ENCODE results near the gene HACE1.

HACE1 gene

GRCh38 chr6:104784884-104785283 is 74.8 kb downstream of the HACE1 start:
- DNase-seq (ENCODE audit: low read depth): no peak
- TF ChIP-seq CTCF (IDR thresholded peaks at IDR 0.05; ENCODE audit: low read depth, low read length, missing control alignments): no peak
- in situ Hi-C loops (cut with HindIII; ENCODE audit: low sequenced_read_pairs): no loop called here
- no peak overlapping the region for H3K4me3 ChIP-seq (ENCODE audit: low read depth, low read length)

GRCh38 chr6:104771258-104771832 is 88.4 kb downstream of the HACE1 start:
- in situ Hi-C loops (cut with HindIII; ENCODE audit: low sequenced_read_pairs): no loop called here
- peak; percentile 12 for TF ChIP-seq CTCF (IDR thresholded peaks at IDR 0.05; ENCODE audit: low read depth, low read length, missing control alignments)
- no peak overlapping the region for H3K4me3 ChIP-seq (ENCODE audit: low read depth, low read length)
- peak; percentile 9 for DNase-seq (ENCODE audit: low read depth)

- no peak for TF ChIP-seq CTCF (IDR thresholded peaks at IDR 0.05; ENCODE audit: low read depth, low read length, missing control alignments)
- no peak overlapping the region for H3K4me3 ChIP-seq (ENCODE audit: low read depth, low read length)
- DNase-seq (ENCODE audit: low read depth): no peak
- in situ Hi-C loops (cut with HindIII; ENCODE audit: low sequenced_read_pairs): no loop called here
Measured at GRCh38 chr6:104768906-104769305, 90.8 kb downstream of the HACE1 start.

GRCh38 chr6:104766595-104766994 is 93.1 kb downstream of the HACE1 start:
- TF ChIP-seq CTCF (IDR thresholded peaks at IDR 0.05; ENCODE audit: low read depth, low read length, missing control alignments): no peak
- no peak overlapping the region for H3K4me3 ChIP-seq (ENCODE audit: low read depth, low read length)
- in situ Hi-C loops (cut with HindIII; ENCODE audit: low sequenced_read_pairs): no loop called here
- no peak for DNase-seq (ENCODE audit: low read depth)

- in situ Hi-C loops (cut with HindIII; ENCODE audit: low sequenced_read_pairs): no loop called here
- no peak for TF ChIP-seq CTCF (IDR thresholded peaks at IDR 0.05; ENCODE audit: low read depth, low read length, missing control alignments)
- no peak for DNase-seq (ENCODE audit: low read depth)
- H3K4me3 ChIP-seq (ENCODE audit: low read depth, low read length): no peak overlapping the region
Measured at GRCh38 chr6:104754788-104755409, 104.8 kb downstream of the HACE1 start.

- TF ChIP-seq CTCF (IDR thresholded peaks at IDR 0.05; ENCODE audit: low read depth, low read length, missing control alignments): no peak
- no peak for DNase-seq (ENCODE audit: low read depth)
- in situ Hi-C loops (cut with HindIII; ENCODE audit: low sequenced_read_pairs): no loop called here
- no peak overlapping the region for H3K4me3 ChIP-seq (ENCODE audit: low read depth, low read length)
Measured at GRCh38 chr6:104753251-104753650, 106.5 kb downstream of the HACE1 start.
